SJCRH30 (cell line): ENCODE data around the gene CABP2. TPM values are rescaled to one million over a fixed set of nuclear protein-coding genes. Genes with fewer than 3 reads are reported as not detected.
"Not testable (repeated sequence)": the region's sequence is repeated elsewhere in the genome, so short reads cannot be mapped to it uniquely, and the experiment has no call there.

Experiments used
- DNase-seq, 2 experiments: peaks; one replicate each; pipeline ENCODE4 v3.0.0-alpha.2; 2015 to 2020
- H3K27ac ChIP-seq: fragments of 250-450 bp; sonication (Bioruptor Pico); 2 replicates; pipeline ENCODE4 v1.5.1; 2020; ENCODE audit warnings: mild to moderate bottlenecking, moderate library complexity
- H3K27me3 ChIP-seq: fragments of 250-450 bp; sonication (Bioruptor Pico); 2 replicates; pipeline ENCODE4 v1.5.1; 2020; ENCODE audit warnings: mild to moderate bottlenecking, moderate library complexity
- H3K36me3 ChIP-seq: fragments of 250-450 bp; sonication (Bioruptor Pico); 2 replicates; pipeline ENCODE4 v1.5.1; 2020; ENCODE audit warnings: mild to moderate bottlenecking, moderate library complexity
- H3K4me1 ChIP-seq: fragments of 250-450 bp; sonication (Bioruptor Pico); 2 replicates; pipeline ENCODE4 v1.5.1; 2020; ENCODE audit warnings: mild to moderate bottlenecking, moderate library complexity
- H3K4me3 ChIP-seq: fragments of 250-450 bp; sonication (Bioruptor Pico); 2 replicates; pipeline ENCODE4 v1.5.1; 2020; ENCODE audit warnings: mild to moderate bottlenecking, moderate library complexity
- H3K9me3 ChIP-seq: fragments of 250-450 bp; sonication (Bioruptor Pico); replicated peaks from 2 replicates; pipeline ENCODE4 v1.5.1; 2020; ENCODE audit warnings: mild to moderate bottlenecking, moderate library complexity
- total RNA-seq: library from RNA; depleted of rRNA; stranded (reverse); fragments of >200 nt; shearing (Covaris generic); gene quantifications from 2 replicates; pipeline ENCODE4 v1.2.3, GENCODE V29; 2014

The CABP2 gene
- total RNA-seq, 1 experiment from 2014 or later: not detected

GRCh38 chr11:67486481-67487195 lies 36.6 kb downstream of the CABP2 start:
- DNase-seq: no peak
- Histone ChIP-seq H3K36me3 (no peaks in the 10 kb centered on the region), H3K4me3 (no peak overlapping the region), H3K9me3 (no peaks in the 10 kb centered on the region), H3K4me1 (no peaks in the 10 kb centered on the region), H3K27ac (no peak overlapping the region), H3K27me3 (no peaks in the 10 kb centered on the region)

- not testable (repeated sequence) for H3K36me3 ChIP-seq, H3K27ac ChIP-seq, H3K27me3 ChIP-seq, DNase-seq, H3K4me1 ChIP-seq, H3K4me3 ChIP-seq, H3K9me3 ChIP-seq
Observed at GRCh38 chr11:67485873-67486361, 37.3 kb downstream of the CABP2 start.

DNA sequence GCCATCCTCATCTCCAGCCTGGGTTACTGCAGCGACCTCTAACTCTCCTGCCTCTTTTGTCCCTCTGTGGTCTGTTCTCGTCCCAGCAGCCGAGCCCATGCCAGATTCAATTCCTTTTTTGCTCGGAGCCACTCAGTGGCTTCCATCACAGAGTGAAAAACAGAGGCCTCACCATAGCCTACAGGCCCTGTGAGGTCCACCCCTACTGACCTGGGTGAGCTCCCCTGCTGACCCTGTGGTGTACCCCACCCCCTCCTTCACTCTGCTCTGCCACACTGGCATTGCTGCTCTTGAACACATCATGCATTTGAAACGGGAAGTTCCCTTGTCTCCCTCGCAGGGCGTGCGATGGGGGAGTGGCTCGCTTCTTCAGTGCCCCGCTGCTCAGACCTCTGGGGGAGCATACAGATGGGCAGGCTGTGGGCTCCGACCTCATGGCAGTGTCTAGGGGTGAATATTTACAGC lies 38.4 kb downstream of the CABP2 start:
- no peak for DNase-seq
- H3K27me3 ChIP-seq: no peaks in the 10 kb centered on the region
- no peaks in the 10 kb centered on the region for H3K36me3 ChIP-seq
- H3K4me1 ChIP-seq: no peaks in the 10 kb centered on the region
- H3K4me3 ChIP-seq: no peak overlapping the region
- H3K27ac ChIP-seq: no peak overlapping the region
- no peaks in the 10 kb centered on the region for H3K9me3 ChIP-seq

DNA sequence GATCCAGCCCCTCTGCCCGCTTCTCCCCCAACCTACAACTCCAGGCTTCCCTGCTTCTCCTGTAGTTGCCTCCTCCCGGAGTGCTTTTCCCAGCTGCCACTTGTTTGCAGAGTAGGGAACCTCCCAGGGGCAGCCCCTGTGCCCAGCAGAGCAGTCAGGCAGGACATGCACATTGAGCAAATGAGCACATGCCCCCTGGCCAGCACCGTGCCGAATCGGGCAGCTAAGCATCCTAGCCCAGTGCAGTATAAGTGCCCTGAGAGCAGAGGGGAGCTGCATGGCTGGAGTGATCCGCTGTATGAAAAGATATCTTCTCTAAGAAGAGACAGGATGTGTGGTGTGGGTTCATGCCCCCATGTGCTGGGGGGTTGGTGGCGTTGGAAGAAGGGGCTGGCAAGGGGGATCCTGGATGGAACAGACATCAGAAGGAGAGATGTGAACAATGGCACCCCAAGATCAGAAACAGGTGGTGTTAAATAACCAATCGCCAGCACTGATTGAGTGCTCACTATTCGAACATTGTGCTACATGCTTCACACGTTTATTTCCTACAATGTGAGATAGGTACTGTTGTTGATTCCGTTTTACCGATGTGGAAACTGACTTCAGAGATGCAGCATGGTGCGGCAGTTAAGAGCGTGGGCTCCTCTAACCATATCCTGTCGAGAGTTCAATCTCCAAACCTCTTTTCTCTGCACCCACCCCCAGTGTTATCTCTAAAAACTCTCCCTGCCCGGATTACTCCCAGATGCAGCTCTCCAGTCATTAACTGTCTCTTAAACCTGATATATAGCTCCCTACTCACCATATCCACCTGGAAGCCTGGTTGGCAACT lies 39.2 kb downstream of the CABP2 start:
- H3K4me3 ChIP-seq: no peak overlapping the region
- H3K27me3 ChIP-seq: no peaks in the 10 kb centered on the region
- no peaks in the 10 kb centered on the region for H3K4me1 ChIP-seq
- no peaks in the 10 kb centered on the region for H3K36me3 ChIP-seq
- DNase-seq: no peak
- no peaks in the 10 kb centered on the region for H3K9me3 ChIP-seq
- no peak overlapping the region for H3K27ac ChIP-seq

DNA sequence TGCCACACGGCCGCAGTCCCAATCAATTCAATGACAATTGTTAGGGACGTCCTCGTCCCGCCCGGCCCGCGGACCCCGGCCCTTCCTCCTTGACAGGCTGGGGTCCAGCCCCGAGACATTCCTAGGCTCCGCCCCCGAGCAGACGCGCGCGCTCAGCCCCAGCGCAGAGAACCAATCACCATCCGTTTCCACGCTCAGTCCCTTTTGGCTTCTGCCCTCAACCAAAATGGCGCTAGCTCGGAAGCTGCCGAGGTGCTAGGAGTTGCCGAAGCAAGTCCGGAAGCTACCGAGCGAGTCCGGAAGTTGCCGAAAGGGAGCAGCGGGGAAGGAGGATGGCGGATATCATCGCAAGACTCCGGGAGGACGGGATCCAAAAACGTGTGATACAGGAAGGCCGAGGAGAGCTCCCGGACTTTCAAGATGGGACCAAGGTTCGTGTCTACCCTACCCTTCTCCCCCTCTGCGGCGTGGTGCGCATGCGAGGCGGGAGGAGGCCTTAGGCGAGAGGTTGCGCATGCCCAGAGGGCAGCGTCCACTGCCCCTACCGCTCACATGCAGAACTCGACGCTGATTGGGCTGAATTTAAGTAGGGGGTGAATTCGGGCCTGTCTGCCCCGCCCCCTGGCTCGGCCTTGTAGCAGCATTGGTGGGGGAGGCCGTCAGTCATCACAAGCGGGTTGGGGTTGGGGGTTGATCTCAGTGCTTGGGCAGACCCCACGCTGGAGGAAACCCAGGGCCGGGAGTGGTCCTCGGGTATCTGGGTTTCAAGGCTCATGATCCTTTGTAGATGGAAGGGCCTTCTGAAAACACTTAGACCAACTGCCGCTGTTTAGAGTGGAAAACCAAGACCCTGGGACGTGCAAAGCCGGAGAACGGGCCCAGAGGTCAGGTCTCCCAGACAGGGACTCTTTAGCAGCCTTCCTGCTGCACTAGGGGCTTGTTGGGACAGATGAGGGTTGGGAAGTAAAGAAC lies 40.1 kb downstream of the CABP2 start, which contains the start of gene AIP:
Gene AIP, plus strand, starts transcription at position 200 of the 972 bp plus-strand sequence. Its CDS starts 133 bp downstream, at position 333.
- Histone ChIP-seq H3K4me3 (peak within 1 kb of the TSS; percentile 56), H3K27ac (peak within 1 kb of the TSS; percentile 45), H3K4me1 (no peaks in the 10 kb centered on the region), H3K9me3 (no peaks in the 10 kb centered on the region), H3K36me3 (no peaks in the 10 kb centered on the region), H3K27me3 (no peaks in the 10 kb centered on the region)
- peak; percentile 97 to 98 for DNase-seq

GRCh38 chr11:67482275-67482826 lies 40.9 kb downstream of the CABP2 start:
- Histone ChIP-seq H3K36me3 (no peaks in the 10 kb centered on the region), H3K9me3 (no peaks in the 10 kb centered on the region), H3K4me3 (peak overlapping the region; percentile 56), H3K27ac (no peak overlapping the region; the same call in 1 of the 2 replicates), H3K27me3 (no peaks in the 10 kb centered on the region), H3K4me1 (no peaks in the 10 kb centered on the region)
- no peak for DNase-seq

DNA sequence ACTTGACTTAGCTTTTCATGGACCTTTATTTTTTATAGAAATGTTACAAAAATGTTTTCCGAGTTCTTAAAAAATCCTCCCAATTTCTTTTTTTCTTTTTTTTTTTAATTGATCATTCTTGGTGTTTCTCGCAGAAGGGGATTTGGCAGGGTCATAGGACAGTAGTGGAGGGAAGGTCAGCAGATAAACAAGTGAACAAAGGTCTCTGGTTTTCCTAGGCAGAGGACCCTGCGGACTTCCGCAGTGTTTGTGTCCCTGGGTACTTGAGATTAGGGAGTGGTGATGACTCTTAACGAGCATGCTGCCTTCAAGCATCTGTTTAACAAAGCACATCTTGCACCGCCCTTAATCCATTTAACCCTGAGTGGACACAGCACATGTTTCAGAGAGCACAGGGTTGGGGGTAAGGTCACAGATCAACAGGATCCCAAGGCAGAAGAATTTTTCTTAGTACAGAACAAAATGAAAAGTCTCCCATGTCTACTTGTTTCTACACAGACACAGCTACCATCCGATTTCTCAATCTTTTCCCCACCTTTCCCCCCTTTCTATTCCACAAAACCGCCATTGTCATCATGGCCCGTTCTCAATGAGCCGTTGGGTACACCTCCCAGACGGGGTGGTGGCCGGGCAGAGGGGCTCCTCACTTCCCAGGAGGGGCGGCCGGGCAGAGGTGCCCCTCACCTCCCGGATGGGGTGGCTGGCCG lies 45.7 kb downstream of the CABP2 start:
- not testable (repeated sequence) for H3K4me1 ChIP-seq

GRCh38 chr11:67476692-67477091 lies 46.6 kb downstream of the CABP2 start:
- not testable (repeated sequence) for H3K27ac ChIP-seq, DNase-seq, H3K4me3 ChIP-seq, H3K9me3 ChIP-seq, H3K4me1 ChIP-seq, H3K27me3 ChIP-seq, H3K36me3 ChIP-seq

More for the DNA sequence above, 45.7 kb downstream of the CABP2 start:
- H3K27me3 ChIP-seq, H3K27ac ChIP-seq, DNase-seq, H3K4me3 ChIP-seq, H3K9me3 ChIP-seq, H3K36me3 ChIP-seq: not testable (repeated sequence)

DNA sequence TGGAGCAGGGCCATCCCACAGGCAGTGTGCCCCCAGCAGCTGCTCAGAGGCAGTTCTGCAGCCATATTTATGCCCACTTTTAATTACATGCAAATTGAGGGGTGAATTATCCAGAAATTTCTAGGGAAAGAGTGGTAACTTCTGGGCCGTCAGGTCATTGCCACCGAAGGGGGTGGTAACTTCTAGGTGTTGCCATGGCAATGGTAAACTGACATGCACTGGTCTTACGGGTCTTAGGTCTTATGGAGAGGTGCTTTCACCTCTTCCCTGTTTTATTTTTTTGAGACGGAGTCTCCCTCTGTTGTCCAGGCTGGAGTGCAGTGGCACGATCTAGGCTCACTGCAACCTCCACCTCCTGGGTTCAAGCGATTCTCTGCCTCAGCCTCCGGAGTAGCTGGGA lies 50.4 kb downstream of the CABP2 start:
- no peaks in the 10 kb centered on the region for H3K9me3 ChIP-seq
- no peaks in the 10 kb centered on the region for H3K36me3 ChIP-seq
- H3K4me3 ChIP-seq: no peak overlapping the region
- H3K27me3 ChIP-seq: no peaks in the 10 kb centered on the region
- no peak for DNase-seq
- H3K27ac ChIP-seq: no peak overlapping the region
- no peaks in the 10 kb centered on the region for H3K4me1 ChIP-seq

DNA sequence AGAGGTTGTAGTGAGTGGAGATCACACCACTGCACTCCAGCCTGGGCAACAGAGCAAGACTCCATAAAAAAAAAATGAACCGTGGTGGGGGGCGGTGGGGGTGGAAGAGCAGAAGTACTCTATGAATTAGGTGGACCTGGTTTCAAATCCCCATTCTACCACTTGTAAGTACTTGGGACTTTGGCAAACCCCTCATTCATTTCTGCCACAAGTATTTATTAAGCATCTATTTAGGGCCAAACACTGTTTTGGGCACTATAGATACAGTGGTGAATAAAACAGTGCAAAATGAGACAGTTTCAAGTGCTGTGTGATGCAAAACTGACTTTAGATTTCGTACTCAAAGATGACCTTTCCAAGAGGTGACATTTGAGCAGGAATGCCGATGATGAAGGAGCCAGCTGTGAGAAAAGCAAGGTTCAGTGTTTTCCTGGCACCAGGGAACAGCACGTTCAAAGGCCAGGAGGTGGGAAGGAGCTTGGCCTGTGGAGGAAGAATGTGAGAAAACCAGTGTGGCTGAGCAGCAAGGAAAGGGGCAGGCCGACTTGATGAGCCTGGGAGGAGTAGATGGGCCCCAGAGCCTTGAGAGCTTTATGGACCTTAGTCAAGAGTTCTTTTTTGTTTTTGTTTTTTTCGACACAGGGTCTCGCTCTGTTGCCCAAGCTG lies 52.8 kb downstream of the CABP2 start:
- Histone ChIP-seq H3K4me1 (no peaks in the 10 kb centered on the region), H3K9me3 (no peaks in the 10 kb centered on the region), H3K36me3 (no peaks in the 10 kb centered on the region), H3K27me3 (no peaks in the 10 kb centered on the region), H3K27ac (no peak overlapping the region), H3K4me3 (no peak overlapping the region)
- no peak for DNase-seq

- H3K9me3 ChIP-seq: no peaks in the 10 kb centered on the region
- DNase-seq: no peak
Observed at GRCh38 chr11:67469508-67469811, 53.8 kb downstream of the CABP2 start.

More at GRCh38 chr11:67469508-67469811, 53.8 kb downstream of the CABP2 start:
- no peaks in the 10 kb centered on the region for H3K36me3 ChIP-seq
- no peak overlapping the region; the same call in 1 of the 2 replicates for H3K27ac ChIP-seq
- H3K4me1 ChIP-seq: no peaks in the 10 kb centered on the region
- no peaks in the 10 kb centered on the region for H3K27me3 ChIP-seq
- peak overlapping the region; percentile 90 for H3K4me3 ChIP-seq
